DND-41 (cell line): ENCODE measurements around the gene FABP6.

Experiments used
- ATAC-seq: fragments of 200-7000 bp; cut with Tn5 transposase; 3 replicates; pipeline ENCODE4 v1.9.1; 2021; ENCODE audit warnings: low read depth; ENCODE audit not compliant: insufficient read depth
- DNase-seq: peaks from one replicate; pipeline ENCODE4 v3.0.0-alpha.2; 2020
- H2AFZ ChIP-seq: 2 replicates; pipeline ENCODE4 v1.6.0; 2012; ENCODE audit warnings: low read depth, low read length
- H3K27ac ChIP-seq: 2 replicates; pipeline ENCODE4 v1.5.1; 2012; ENCODE audit warnings: low read length, inconsistent platforms
- H3K27me3 ChIP-seq: fragments of 200-600 bp; sonication (generic); 2 replicates; pipeline ENCODE4 v1.6.0; 2012; ENCODE audit warnings: low read length, mild to moderate bottlenecking, inconsistent platforms; ENCODE audit not compliant: insufficient read depth, poor library complexity
- H3K36me3 ChIP-seq: 2 replicates; pipeline ENCODE4 v1.5.1; 2012; ENCODE audit warnings: low read length, inconsistent platforms; ENCODE audit not compliant: insufficient read depth
- H3K4me1 ChIP-seq: 2 replicates; pipeline ENCODE4 v1.5.1; 2012; ENCODE audit warnings: mild to moderate bottlenecking, low read length; ENCODE audit not compliant: insufficient read depth
- H3K4me2 ChIP-seq: 2 replicates; pipeline ENCODE4 v1.6.0; 2012; ENCODE audit warnings: mild to moderate bottlenecking, moderate library complexity, low read length, inconsistent platforms; ENCODE audit not compliant: insufficient read depth
- H3K4me3 ChIP-seq, 2 experiments: fragments of 200-600 bp in 1 of 2; shearing (Covaris generic) in 1 of 2; 2 replicates each; pipeline ENCODE4 v1.5.1; 2012 to 2016; ENCODE audit warnings: inconsistent platforms in 2 of 2, low read length in 2 of 2, mild to moderate bottlenecking in 2 of 2, low read depth in 1 of 2, moderate library complexity in 1 of 2
- H3K79me2 ChIP-seq: 2 replicates; pipeline ENCODE4 v1.6.0; 2012; ENCODE audit warnings: low read length, inconsistent platforms; ENCODE audit not compliant: insufficient read depth
- H3K9ac ChIP-seq: 2 replicates; pipeline ENCODE4 v1.6.0; 2012; ENCODE audit warnings: low read depth, mild to moderate bottlenecking, inconsistent platforms, low read length, moderate library complexity
- H3K9me3 ChIP-seq: 2 replicates; pipeline ENCODE4 v1.5.1; 2012; ENCODE audit warnings: low read length, moderate library complexity, mild to moderate bottlenecking, inconsistent platforms; ENCODE audit not compliant: insufficient read depth, severe bottlenecking
- H4K20me1 ChIP-seq: 2 replicates; pipeline ENCODE4 v1.6.0; 2012; ENCODE audit warnings: low read length; ENCODE audit not compliant: insufficient read depth
- EZH2 ChIP-seq: IDR thresholded peaks from 3 replicates; pipeline ENCODE4 v1.6.1; 2012; ENCODE audit warnings: borderline replicate concordance, low read depth, mild to moderate bottlenecking, moderate library complexity, low read length, inconsistent platforms; ENCODE audit not compliant: severe bottlenecking
- TF ChIP-seq, protein P1 (sequence below): IDR thresholded peaks from 2 replicates; pipeline ENCODE4 v1.5.1; 2012; ENCODE audit warnings: borderline replicate concordance, low read length, moderate library complexity, mild to moderate bottlenecking; ENCODE audit not compliant: poor library complexity, severe bottlenecking; ENCODE audit errors: extremely low read depth

Gene FABP6

DNA sequence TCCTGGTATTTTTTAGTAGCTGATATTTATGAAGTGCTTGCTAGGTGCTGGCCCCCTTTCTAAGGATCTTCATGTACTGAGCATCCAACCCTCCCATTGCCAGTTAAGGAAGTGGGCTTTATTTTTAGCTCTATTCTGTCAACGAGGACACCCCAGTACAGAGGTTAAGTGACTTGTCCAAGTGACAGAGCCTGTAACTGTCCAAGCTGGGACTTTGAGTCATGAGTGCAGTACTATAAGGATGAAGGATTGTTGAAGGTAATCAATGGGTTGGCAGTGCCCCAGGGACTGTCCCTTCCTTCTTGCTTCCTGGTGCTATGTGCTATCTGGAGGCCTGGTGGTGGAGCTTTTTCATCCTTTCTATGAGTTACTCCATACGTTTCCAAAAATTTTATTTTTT lies 18.0 kb upstream of the FABP6 start:
- no peak overlapping the region for H3K9ac ChIP-seq
- peaks cover 3% of the 10 kb centered on the region for H3K27me3 ChIP-seq
- H3K4me1 ChIP-seq = no peaks in the 10 kb centered on the region
- no peak for DNase-seq
- H3K36me3 ChIP-seq = no peaks in the 10 kb centered on the region
- no peak for ATAC-seq
- H3K4me3 ChIP-seq = no peak overlapping the region
- no peak for TF ChIP-seq EZH2
- TF ChIP-seq, protein P1, sequence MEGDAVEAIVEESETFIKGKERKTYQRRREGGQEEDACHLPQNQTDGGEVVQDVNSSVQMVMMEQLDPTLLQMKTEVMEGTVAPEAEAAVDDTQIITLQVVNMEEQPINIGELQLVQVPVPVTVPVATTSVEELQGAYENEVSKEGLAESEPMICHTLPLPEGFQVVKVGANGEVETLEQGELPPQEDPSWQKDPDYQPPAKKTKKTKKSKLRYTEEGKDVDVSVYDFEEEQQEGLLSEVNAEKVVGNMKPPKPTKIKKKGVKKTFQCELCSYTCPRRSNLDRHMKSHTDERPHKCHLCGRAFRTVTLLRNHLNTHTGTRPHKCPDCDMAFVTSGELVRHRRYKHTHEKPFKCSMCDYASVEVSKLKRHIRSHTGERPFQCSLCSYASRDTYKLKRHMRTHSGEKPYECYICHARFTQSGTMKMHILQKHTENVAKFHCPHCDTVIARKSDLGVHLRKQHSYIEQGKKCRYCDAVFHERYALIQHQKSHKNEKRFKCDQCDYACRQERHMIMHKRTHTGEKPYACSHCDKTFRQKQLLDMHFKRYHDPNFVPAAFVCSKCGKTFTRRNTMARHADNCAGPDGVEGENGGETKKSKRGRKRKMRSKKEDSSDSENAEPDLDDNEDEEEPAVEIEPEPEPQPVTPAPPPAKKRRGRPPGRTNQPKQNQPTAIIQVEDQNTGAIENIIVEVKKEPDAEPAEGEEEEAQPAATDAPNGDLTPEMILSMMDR = no peak
- H3K9me3 ChIP-seq = no peaks in the 10 kb centered on the region
- H3K27ac ChIP-seq = no peak overlapping the region
- H2AFZ ChIP-seq = no peak overlapping the region
- no peak overlapping the region for H3K4me2 ChIP-seq
- H3K79me2 ChIP-seq = no peaks in the 10 kb centered on the region
- no peaks in the 10 kb centered on the region for H4K20me1 ChIP-seq

DNA sequence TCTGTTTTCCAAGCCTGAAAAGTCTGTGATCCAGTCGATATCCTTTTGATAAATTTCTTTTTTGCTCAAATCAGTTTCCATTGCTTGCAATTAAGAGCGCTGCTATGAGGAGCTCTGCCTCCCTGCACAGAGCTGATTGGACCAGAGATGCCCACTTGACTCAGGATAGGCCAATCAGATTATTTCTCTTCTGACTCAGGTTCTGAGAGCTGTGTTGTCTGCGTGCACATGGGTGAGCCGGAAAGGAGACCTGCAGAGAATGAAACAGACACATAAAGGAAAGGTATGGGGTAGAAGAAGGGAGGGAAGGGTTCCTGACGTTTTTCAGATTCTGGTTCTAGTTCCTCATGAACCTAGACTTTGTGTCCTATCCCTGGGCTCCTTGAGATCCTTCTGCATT lies 15.8 kb upstream of the FABP6 start:
- H3K27ac ChIP-seq = no peak overlapping the region
- no peak overlapping the region for H3K9ac ChIP-seq
- no peak for ATAC-seq
- no peak overlapping the region for H3K4me3 ChIP-seq
- H3K4me1 ChIP-seq = no peaks in the 10 kb centered on the region
- no peaks in the 10 kb centered on the region for H4K20me1 ChIP-seq
- TF ChIP-seq, protein P1 = no peak
- TF ChIP-seq EZH2 = no peak
- no peak overlapping the region for H2AFZ ChIP-seq
- no peaks in the 10 kb centered on the region for H3K36me3 ChIP-seq
- no peak overlapping the region for H3K4me2 ChIP-seq
- no peaks in the 10 kb centered on the region for H3K79me2 ChIP-seq
- no peak for DNase-seq
- peaks cover 3% of the 10 kb centered on the region for H3K27me3 ChIP-seq
- no peaks in the 10 kb centered on the region for H3K9me3 ChIP-seq

DNA sequence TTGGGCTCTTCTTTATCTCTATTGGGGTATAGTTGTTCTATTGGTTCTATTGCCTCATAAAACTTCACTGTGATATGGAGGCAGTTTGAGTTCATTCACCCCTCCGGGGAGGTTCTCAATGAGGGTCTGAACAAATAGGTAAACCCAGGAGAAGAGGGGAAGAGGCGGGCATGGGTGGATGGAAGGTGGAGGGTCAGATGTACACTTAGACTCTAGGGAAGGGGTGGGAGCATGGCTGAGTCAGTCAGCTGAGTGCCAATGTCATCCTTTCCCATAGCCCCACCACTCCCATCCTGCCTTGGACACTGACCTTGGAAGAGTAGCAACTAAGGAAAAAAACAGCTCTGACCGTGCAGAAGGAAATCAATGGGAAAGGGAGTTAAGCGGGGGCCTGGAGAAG lies 9.9 kb upstream of the FABP6 start:
- no peak overlapping the region for H3K9ac ChIP-seq
- H3K4me2 ChIP-seq = no peak overlapping the region
- no peak overlapping the region for H3K4me3 ChIP-seq
- H3K27me3 ChIP-seq = no peaks in the 10 kb centered on the region
- no peak for TF ChIP-seq EZH2
- TF ChIP-seq, protein P1 = no peak
- H3K36me3 ChIP-seq = no peaks in the 10 kb centered on the region
- no peak overlapping the region for H3K27ac ChIP-seq
- ATAC-seq = no peak
- no peaks in the 10 kb centered on the region for H3K9me3 ChIP-seq
- DNase-seq = no peak
- no peaks in the 10 kb centered on the region for H3K4me1 ChIP-seq
- no peak overlapping the region for H2AFZ ChIP-seq
- no peaks in the 10 kb centered on the region for H4K20me1 ChIP-seq
- H3K79me2 ChIP-seq = no peaks in the 10 kb centered on the region

DNA sequence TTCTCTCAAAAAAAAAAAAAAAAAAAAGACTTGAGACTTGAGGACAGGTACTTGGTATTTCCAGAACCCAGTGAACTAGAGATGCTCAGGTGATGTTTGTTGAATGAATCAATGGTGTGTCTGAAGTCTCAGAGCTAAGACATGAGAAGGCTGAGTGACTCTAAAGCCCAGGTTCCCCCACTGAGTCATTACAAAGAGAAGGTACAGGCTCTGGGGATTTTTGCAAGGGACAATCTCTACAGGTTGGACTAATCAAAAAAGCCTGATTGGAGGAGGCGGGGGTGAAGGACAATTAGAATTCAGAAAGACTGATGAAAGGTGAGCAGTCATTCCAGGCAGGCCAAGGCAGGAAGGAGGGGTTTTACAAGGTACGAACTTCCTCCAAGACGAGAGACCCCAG lies 8.2 kb upstream of the FABP6 start:
- Histone ChIP-seq H3K27ac (no peak overlapping the region), H3K79me2 (no peaks in the 10 kb centered on the region), H2AFZ (no peak overlapping the region), H3K9ac (no peak overlapping the region), H3K27me3 (no peaks in the 10 kb centered on the region), H3K4me1 (no peaks in the 10 kb centered on the region), H3K9me3 (no peaks in the 10 kb centered on the region), H3K4me2 (no peak overlapping the region), H3K36me3 (no peaks in the 10 kb centered on the region), H4K20me1 (no peaks in the 10 kb centered on the region), H3K4me3 (no peak overlapping the region)
- ATAC-seq = no peak
- no peak for DNase-seq
- TF ChIP-seq EZH2 = no peak
- TF ChIP-seq, protein P1 = no peak
